SK-N-SH treated with all-trans-retinoic acid at 6 μM for 48 hours (cell line): Measurements from ENCODE around the gene RPL7L1.
"Not testable (repeated sequence)": the region's sequence is repeated elsewhere in the genome, so short reads cannot be mapped to it uniquely, and the experiment has no call there.

Experiments
- ATAC-seq: fragments of 200-7000 bp; cut with Tn5 transposase; 3 replicates; pipeline ENCODE4 v1.9.1; 2020; ENCODE audit warnings: mild to moderate bottlenecking, moderate library complexity
- ARNTL ChIP-seq: fragments of 450-650 bp; formaldehyde crosslinking; IDR thresholded peaks from 2 replicates; pipeline ENCODE4 v1.5.0; 2020; ENCODE audit warnings: low read depth, mild to moderate bottlenecking, moderate library complexity, borderline replicate concordance
- BACH2 ChIP-seq: fragments of 250-450 bp; sonication (Bioruptor Pico); IDR thresholded peaks from 2 replicates; pipeline ENCODE4 v1.9.0; 2021; ENCODE audit warnings: mild to moderate bottlenecking, borderline replicate concordance
- CSDC2 ChIP-seq: fragments of 250-450 bp; sonication (Bioruptor Pico); IDR thresholded peaks from 2 replicates; pipeline ENCODE4 v1.5.0; 2020; ENCODE audit warnings: mild to moderate bottlenecking, moderate library complexity
- ESRRG ChIP-seq: fragments of 250-450 bp; sonication (Bioruptor Pico); IDR thresholded peaks from 2 replicates; pipeline ENCODE4 v1.6.1; 2021; ENCODE audit warnings: mild to moderate bottlenecking
- GLIS3 ChIP-seq: fragments of 250-450 bp; sonication (Bioruptor Pico); IDR thresholded peaks from 2 replicates; pipeline ENCODE4 v1.5.0; 2020; ENCODE audit warnings: mild to moderate bottlenecking, moderate library complexity
- ISL1 ChIP-seq: fragments of 250-450 bp; sonication (Bioruptor Pico); IDR thresholded peaks from 2 replicates; pipeline ENCODE4 v2.1.2; 2022; ENCODE audit warnings: mild to moderate bottlenecking, moderate library complexity
- OSR1 ChIP-seq: fragments of 250-450 bp; sonication (Bioruptor Pico); IDR thresholded peaks from 2 replicates; pipeline ENCODE4 v1.8.0; 2022; ENCODE audit warnings: moderate library complexity, mild to moderate bottlenecking, inconsistent platforms
- PATZ1 ChIP-seq: fragments of 250-450 bp; sonication (Bioruptor Pico); IDR thresholded peaks from 2 replicates; pipeline ENCODE4 v1.8.0; 2020; ENCODE audit warnings: mild to moderate bottlenecking, moderate library complexity, borderline replicate concordance
- POU6F1 ChIP-seq: fragments of 250-450 bp; sonication (Bioruptor Pico); IDR thresholded peaks from 2 replicates; pipeline ENCODE4 v1.8.0; 2021; ENCODE audit warnings: low read depth, mild to moderate bottlenecking, moderate library complexity, borderline replicate concordance
- PPARA ChIP-seq: fragments of 250-450 bp; sonication (Bioruptor Pico); IDR thresholded peaks from 2 replicates; pipeline ENCODE4 v1.5.0; 2020; ENCODE audit warnings: mild to moderate bottlenecking, borderline replicate concordance
- RARB ChIP-seq: fragments of 250-450 bp; sonication (Bioruptor Pico); IDR thresholded peaks from 2 replicates; pipeline ENCODE4 v1.8.0; 2021; ENCODE audit warnings: mild to moderate bottlenecking, moderate library complexity
- SNAI2 ChIP-seq: fragments of 250-450 bp; sonication (Bioruptor Pico); IDR thresholded peaks from 2 replicates; pipeline ENCODE4 v1.5.0; 2020; ENCODE audit warnings: mild to moderate bottlenecking, moderate library complexity
- TOX ChIP-seq: fragments of 250-450 bp; sonication (Bioruptor Pico); IDR thresholded peaks from 2 replicates; pipeline ENCODE4 v1.8.0; 2021; ENCODE audit warnings: mild to moderate bottlenecking, moderate library complexity, borderline replicate concordance
- TSHZ2 ChIP-seq: fragments of 250-450 bp; sonication (Bioruptor Pico); IDR thresholded peaks from 2 replicates; pipeline ENCODE4 v1.5.0; 2020; ENCODE audit warnings: mild to moderate bottlenecking, moderate library complexity
- ZC3H10 ChIP-seq: fragments of 250-450 bp; sonication (Bioruptor Pico); IDR thresholded peaks from 2 replicates; pipeline ENCODE4 v1.5.1; 2021; ENCODE audit warnings: mild to moderate bottlenecking, moderate library complexity
- ZFP3 ChIP-seq: fragments of 250-450 bp; sonication (Bioruptor Pico); IDR thresholded peaks from 2 replicates; pipeline ENCODE4 v1.5.0; 2020; ENCODE audit warnings: mild to moderate bottlenecking, moderate library complexity
- ZFP30 ChIP-seq: fragments of 450-650 bp; formaldehyde crosslinking; IDR thresholded peaks from 2 replicates; pipeline ENCODE4 v1.5.0; 2022; ENCODE audit warnings: mild to moderate bottlenecking, moderate library complexity
- ZNF565 ChIP-seq: fragments of 450-650 bp; formaldehyde crosslinking; conservative IDR thresholded peaks from 2 replicates; pipeline ENCODE4 v1.5.0; 2020; ENCODE audit warnings: low read depth, mild to moderate bottlenecking, moderate library complexity
- ZNF70 ChIP-seq: fragments of 450-650 bp; formaldehyde crosslinking; IDR thresholded peaks from 2 replicates; pipeline ENCODE4 v1.5.0; 2020; ENCODE audit warnings: mild to moderate bottlenecking, moderate library complexity
- ZNF8 ChIP-seq: fragments of 450-650 bp; formaldehyde crosslinking; IDR thresholded peaks from 2 replicates; pipeline ENCODE4 v1.5.0; 2020; ENCODE audit warnings: mild to moderate bottlenecking, moderate library complexity

RPL7L1 gene

GRCh38 chr6:42899871-42900270 is 20.5 kb downstream of the RPL7L1 start:
- TF ChIP-seq RARB (CRISPR knock-in tag) (no peak), ARNTL (CRISPR knock-in tag) (no peak), OSR1 (no peak), TOX (CRISPR knock-in tag) (no peak)
- ATAC-seq = no peak

GRCh38 chr6:42901538-42901957 is 22.1 kb downstream of the RPL7L1 start:
- TF ChIP-seq POU6F1 (CRISPR knock-in tag) = no peak
- no peak for TF ChIP-seq ZC3H10
- no peak for TF ChIP-seq ESRRG (CRISPR knock-in tag)
- peak; percentile 96 for TF ChIP-seq ZNF70
- peak; percentile 98 for ATAC-seq

GRCh38 chr6:42902429-42903263 is 23.2 kb downstream of the RPL7L1 start:
- ATAC-seq = not testable (repeated sequence)

- no peak for TF ChIP-seq BACH2
- TF ChIP-seq GLIS3 (CRISPR knock-in tag) = no peak
- TF ChIP-seq ISL1 (CRISPR knock-in tag) = no peak
- no peak for TF ChIP-seq TOX (CRISPR knock-in tag)
- no peak for ATAC-seq
Measured at GRCh38 chr6:42904467-42904866, 25.1 kb downstream of the RPL7L1 start.

- no peak for ATAC-seq
- TF ChIP-seq ESRRG (CRISPR knock-in tag) (no peak), ZC3H10 (no peak), TSHZ2 (CRISPR knock-in tag) (no peak), ZNF8 (no peak), ZFP3 (CRISPR knock-in tag) (no peak), ZFP30 (CRISPR knock-in tag) (no peak), POU6F1 (CRISPR knock-in tag) (no peak), TOX (CRISPR knock-in tag) (no peak), ZNF70 (no peak), SNAI2 (no peak), ZNF565 (CRISPR knock-in tag) (no peak), PPARA (CRISPR knock-in tag) (no peak), GLIS3 (CRISPR knock-in tag) (no peak), PATZ1 (CRISPR knock-in tag) (no peak), RARB (CRISPR knock-in tag) (no peak), CSDC2 (CRISPR knock-in tag) (no peak)
Measured at GRCh38 chr6:42907336-42907735, 27.9 kb downstream of the RPL7L1 start.
